Spinal cord (tissue), 10 donors: Measurements from ENCODE around the gene ADAT1. TPM values are rescaled to one million over a fixed set of nuclear protein-coding genes. Genes with fewer than 3 reads are reported as not detected.

Experiments used
- DNase-seq, 6 donors: peaks; one replicate each; pipeline versions ENCODE4 v3.0.0 to v3.0.0-alpha.2; 2013 to 2015; ENCODE audit warnings: low spot score in 6 of 6, low read depth in 4 of 6
- H3K27ac ChIP-seq: one replicate; pipeline ENCODE4 v1.5.1; 2013; ENCODE audit warnings: low read depth, low read length, control low read depth
- H3K27me3 ChIP-seq: one replicate; pipeline ENCODE4 v1.6.1; 2013; ENCODE audit warnings: low read length; ENCODE audit not compliant: control insufficient read depth, insufficient read depth
- H3K36me3 ChIP-seq: one replicate; pipeline ENCODE4 v1.6.1; 2013; ENCODE audit warnings: low read length; ENCODE audit not compliant: control insufficient read depth, insufficient read depth
- H3K4me1 ChIP-seq: one replicate; pipeline ENCODE4 v1.6.1; 2013; ENCODE audit warnings: low read length; ENCODE audit not compliant: control insufficient read depth, insufficient read depth
- H3K4me3 ChIP-seq: one replicate; pipeline ENCODE4 v1.5.1; 2013; ENCODE audit warnings: low read depth, low read length, control low read depth
- H3K9me3 ChIP-seq: one replicate; pipeline ENCODE4 v1.6.1; 2013; ENCODE audit warnings: low read length; ENCODE audit not compliant: control insufficient read depth, insufficient read depth
- WGBS: methylation state at CpG from one replicate; pipeline ENCODE4 v1.1.5; 2013; ENCODE audit warnings: missing lambda C conversion rate; ENCODE audit not compliant: insufficient coverage; 5-methylcytosine and 5-hydroxymethylcytosine counted together
- polyA plus RNA-seq, 2 donors: library from polyadenylated mRNA; unstranded; fragments of 120-200 nt; gene quantifications; one replicate each; pipeline ENCODE4 v1.2.1, GENCODE V29; 2013; ENCODE audit not compliant: insufficient read length in 2 of 2
- total RNA-seq, 2 donors: library from RNA; depleted of rRNA in 1 of 2; stranded (reverse); fragments of 120-200 nt in 1 of 2; fragments of >200 nt in 1 of 2; gene quantifications; one replicate each; pipeline versions ENCODE4 v1.2.3 to v1.2.4, GENCODE V29; 2013 to 2014
- donor health status: healthy.

Gene ADAT1
- total and polyA plus RNA-seq, 4 donors, result 40.7 to 54.8 (median 43.2) TPM

DNA sequence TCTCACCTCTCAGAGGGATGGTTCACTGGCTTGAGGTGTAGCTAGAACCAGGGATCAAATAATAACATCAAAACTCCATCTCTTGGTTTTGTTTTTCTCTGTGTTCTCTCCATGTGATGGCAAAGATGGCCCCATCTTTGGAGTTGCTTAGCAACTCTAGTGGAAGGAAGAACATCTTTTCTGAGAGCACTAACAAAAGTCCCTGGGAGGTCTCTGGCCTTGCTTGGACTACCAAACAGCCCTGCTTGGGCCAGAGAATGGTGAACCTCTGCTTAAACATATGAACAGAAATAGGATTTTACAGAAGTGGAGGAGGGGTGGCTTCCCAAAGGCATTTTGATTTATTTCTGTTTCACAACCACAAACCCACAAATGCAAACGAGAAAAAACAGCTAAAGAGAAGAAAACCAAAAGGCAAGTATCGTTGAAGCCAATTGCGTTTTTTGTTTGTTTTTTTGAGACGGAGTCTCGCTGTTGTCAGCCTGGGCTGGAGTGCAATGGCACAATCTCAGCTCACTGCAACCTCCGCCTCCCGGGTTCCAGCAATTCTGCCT, 43.7 kb downstream of the ADAT1 start:
- no peaks in the 10 kb centered on the region for H3K9me3 ChIP-seq
- peaks cover 29% of the 10 kb centered on the region for H3K36me3 ChIP-seq
- H3K4me1 ChIP-seq, result peaks cover 16% of the 10 kb centered on the region
- no peak overlapping the region for H3K4me3 ChIP-seq
- H3K27me3 ChIP-seq, result no peaks in the 10 kb centered on the region
- peak in 4 of 6 donors; percentile 39 to 76 (median 64) for DNase-seq
- H3K27ac ChIP-seq, result peak overlapping the region; percentile 11
- WGBS, result 56% methylated on average over 6 of the region's 7 CpGs

DNA sequence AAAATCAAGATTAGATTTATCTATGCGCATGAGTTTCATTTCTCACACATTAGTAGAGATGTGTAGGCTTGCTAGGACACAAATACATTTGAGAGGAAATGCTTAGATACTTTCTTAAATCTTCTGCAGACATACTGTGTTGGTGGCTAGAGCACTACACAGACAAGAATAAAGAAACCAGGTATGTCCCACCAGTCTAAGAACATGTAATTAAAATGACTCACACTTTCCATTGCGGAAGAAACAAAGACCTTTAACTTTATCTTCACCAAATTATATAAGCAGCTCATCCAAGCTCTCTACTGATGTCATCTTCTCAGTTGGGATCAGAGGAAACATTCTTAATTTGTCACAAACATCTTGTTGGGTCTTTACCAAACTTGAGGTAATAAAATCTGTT, 44.4 kb downstream of the ADAT1 start:
- no CpG with 5 or more reads among the region's 2 CpGs for WGBS
- Histone ChIP-seq H3K27me3 (no peaks in the 10 kb centered on the region), H3K4me3 (no peak overlapping the region), H3K4me1 (peaks cover 16% of the 10 kb centered on the region), H3K9me3 (no peaks in the 10 kb centered on the region), H3K27ac (peak overlapping the region; percentile 47), H3K36me3 (peaks cover 31% of the 10 kb centered on the region)
- DNase-seq, result no peak

- DNase-seq, result no peak
- no peak overlapping the region for H3K27ac ChIP-seq
- H3K4me3 ChIP-seq, result no peak overlapping the region
Measured at GRCh38 chr16:75578212-75578611, 44.9 kb downstream of the ADAT1 start.

GRCh38 chr16:75576384-75576811, 46.7 kb downstream of the ADAT1 start:
- Histone ChIP-seq H3K4me1 (peaks cover 27% of the 10 kb centered on the region), H3K27ac (peak overlapping the region; percentile 7), H3K27me3 (no peaks in the 10 kb centered on the region), H3K4me3 (no peak overlapping the region), H3K9me3 (no peaks in the 10 kb centered on the region), H3K36me3 (peaks cover 51% of the 10 kb centered on the region)
- DNase-seq, result no peak
- WGBS, result 56% methylated on average over 1 of the region's 3 CpGs

More at GRCh38 chr16:75578212-75578611, 44.9 kb downstream of the ADAT1 start:
- no peaks in the 10 kb centered on the region for H3K9me3 ChIP-seq
- WGBS, result 93% methylated on average over 5 of the region's 7 CpGs
- no peaks in the 10 kb centered on the region for H3K27me3 ChIP-seq
- peaks cover 16% of the 10 kb centered on the region for H3K4me1 ChIP-seq
- peaks cover 35% of the 10 kb centered on the region for H3K36me3 ChIP-seq

GRCh38 chr16:75575958-75576357, 47.1 kb downstream of the ADAT1 start:
- H3K4me3 ChIP-seq, result no peak overlapping the region
- H3K27me3 ChIP-seq, result no peaks in the 10 kb centered on the region
- DNase-seq, result no peak
- 40% methylated on average over 1 of the region's 3 CpGs for WGBS
- H3K27ac ChIP-seq, result no peak overlapping the region
- no peaks in the 10 kb centered on the region for H3K9me3 ChIP-seq
- peaks cover 28% of the 10 kb centered on the region for H3K4me1 ChIP-seq
- peaks cover 55% of the 10 kb centered on the region for H3K36me3 ChIP-seq

GRCh38 chr16:75573955-75574354, 49.1 kb downstream of the ADAT1 start:
- WGBS, result 49% methylated on average over 5 of the region's 5 CpGs
- H3K27ac ChIP-seq, result no peak overlapping the region

DNA sequence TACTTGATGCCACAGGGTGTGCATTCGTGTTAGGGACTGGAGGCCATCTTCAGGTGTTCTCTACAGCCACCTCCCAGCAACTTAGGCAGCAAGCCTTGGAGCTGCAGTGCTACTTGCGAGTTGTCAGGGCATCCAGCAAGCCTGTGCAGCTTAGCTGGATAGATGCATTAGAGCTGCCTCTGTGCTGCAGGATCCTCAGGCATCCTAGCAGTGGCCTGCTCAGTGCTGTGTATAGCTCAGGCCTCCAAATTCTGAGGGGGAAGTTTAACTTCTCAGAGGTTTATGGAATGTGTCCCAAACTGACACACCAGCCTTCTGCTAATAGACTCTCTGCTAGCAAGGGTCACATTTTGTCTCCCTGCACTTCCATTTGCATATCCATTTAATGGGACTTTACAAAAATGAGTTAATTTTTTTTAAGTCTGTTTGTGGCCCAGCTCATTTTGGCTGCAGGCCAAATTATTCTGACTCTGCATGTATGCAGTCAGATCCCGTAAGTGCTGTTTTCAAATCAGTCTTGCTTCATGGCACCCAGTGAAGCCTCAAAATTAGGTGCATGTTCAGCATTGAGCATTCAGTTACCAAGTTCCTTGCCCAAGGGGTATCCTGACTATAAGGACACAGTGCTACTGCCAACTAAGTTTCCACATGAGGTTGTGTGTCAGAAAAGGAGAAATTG, 50.1 kb downstream of the ADAT1 start:
- DNase-seq, result no peak
- H3K4me1 ChIP-seq, result peaks cover 26% of the 10 kb centered on the region
- no peak overlapping the region for H3K4me3 ChIP-seq
- H3K27me3 ChIP-seq, result no peaks in the 10 kb centered on the region
- H3K27ac ChIP-seq, result no peak overlapping the region
- no peaks in the 10 kb centered on the region for H3K9me3 ChIP-seq
- 71% methylated on average over 3 of the region's 3 CpGs for WGBS
- H3K36me3 ChIP-seq, result peaks cover 68% of the 10 kb centered on the region

More at GRCh38 chr16:75573955-75574354, 49.1 kb downstream of the ADAT1 start:
- Histone ChIP-seq H3K27me3 (no peaks in the 10 kb centered on the region), H3K9me3 (no peaks in the 10 kb centered on the region), H3K36me3 (peaks cover 66% of the 10 kb centered on the region), H3K4me1 (peaks cover 26% of the 10 kb centered on the region), H3K4me3 (no peak overlapping the region)
- DNase-seq, result no peak

- Histone ChIP-seq H3K27me3 (no peaks in the 10 kb centered on the region), H3K36me3 (peaks cover 60% of the 10 kb centered on the region), H3K27ac (no peak overlapping the region), H3K4me3 (no peak overlapping the region), H3K9me3 (no peaks in the 10 kb centered on the region), H3K4me1 (peaks cover 42% of the 10 kb centered on the region)
- 37% methylated on average over 2 of the region's 5 CpGs for WGBS
- no peak for DNase-seq
Measured at GRCh38 chr16:75570396-75571065, 52.5 kb downstream of the ADAT1 start.

GRCh38 chr16:75567911-75568310, 55.2 kb downstream of the ADAT1 start:
- Histone ChIP-seq H3K27ac (no peak overlapping the region), H3K27me3 (no peaks in the 10 kb centered on the region), H3K36me3 (peaks cover 44% of the 10 kb centered on the region), H3K4me1 (peaks cover 38% of the 10 kb centered on the region), H3K4me3 (no peak overlapping the region), H3K9me3 (no peaks in the 10 kb centered on the region)
- WGBS, result 95% methylated on average over 4 of the region's 4 CpGs
- DNase-seq, result no peak
